SKM-1 (cell line): ENCODE data around the gene ARHGEF12.

ENCODE experiments used
- DNase-seq: peaks from one replicate; lab custom pipeline; 2025; ENCODE audit not compliant: unreplicated experiment; lab: John Stamatoyannopoulos, UW

ARHGEF12 gene

GRCh38 chr11:120316880-120317688 lies 19.1 kb upstream of the ARHGEF12 start:
- no peak for DNase-seq

GRCh38 chr11:120317689-120318480 lies 18.3 kb upstream of the ARHGEF12 start:
- DNase-seq = no peak

GRCh38 chr11:120318906-120319305 lies 17.3 kb upstream of the ARHGEF12 start:
- DNase-seq = no peak

GRCh38 chr11:120324932-120325810 lies 11.0 kb upstream of the ARHGEF12 start, which contains the start of gene TLCD5:
Gene TLCD5, plus strand, starts transcription at chr11:120325299. Its CDS starts 2,143 bp downstream, at chr11:120327442.
- no peak for DNase-seq

- no peak for DNase-seq
Observed at GRCh38 chr11:120326228-120326627, 10.0 kb upstream of the ARHGEF12 start.

- no peak for DNase-seq
Observed at GRCh38 chr11:120326845-120327281, 9.3 kb upstream of the ARHGEF12 start.

- no peak for DNase-seq
Observed at GRCh38 chr11:120327311-120327710, 8.9 kb upstream of the ARHGEF12 start.

GRCh38 chr11:120329556-120329955 lies 6.7 kb upstream of the ARHGEF12 start:
- DNase-seq = no peak

- no peak for DNase-seq
Observed at GRCh38 chr11:120330045-120330444, 6.2 kb upstream of the ARHGEF12 start.

GRCh38 chr11:120331301-120331996 lies 4.8 kb upstream of the ARHGEF12 start:
- no peak for DNase-seq

GRCh38 chr11:120332822-120333716 lies 3.1 kb upstream of the ARHGEF12 start:
- no peak for DNase-seq

GRCh38 chr11:120333801-120334200 lies 2.4 kb upstream of the ARHGEF12 start:
- DNase-seq = no peak

GRCh38 chr11:120334332-120334731 lies 1.9 kb upstream of the ARHGEF12 start:
- no peak for DNase-seq

GRCh38 chr11:120334894-120335462 lies 1.2 kb upstream of the ARHGEF12 start:
- peak; percentile 48 for DNase-seq

GRCh38 chr11:120335556-120335907 lies 681 bp upstream of the ARHGEF12 start:
- no peak for DNase-seq

- DNase-seq = no peak
Observed at GRCh38 chr11:120336641-120337354, 585 bp downstream of the ARHGEF12 start.

- DNase-seq = no peak
Observed at GRCh38 chr11:120337355-120338106, 1.3 kb downstream of the ARHGEF12 start.
